Neutrophil (primary cell): Measurements from ENCODE around the gene RABGGTA.

Source experiments
- H3K27ac ChIP-seq: fragments of 200-600 bp; sonication (generic); 2 replicates; pipeline ENCODE4 v1.5.1; 2016; ENCODE audit warnings: mild to moderate bottlenecking, moderate library complexity
- H3K27me3 ChIP-seq: fragments of 200-600 bp; sonication (generic); 2 replicates; pipeline ENCODE4 v1.6.0; 2016; ENCODE audit warnings: mild to moderate bottlenecking
- H3K36me3 ChIP-seq: fragments of 200-600 bp; sonication (generic); 2 replicates; pipeline ENCODE4 v1.5.1; 2017
- H3K4me1 ChIP-seq, 2 experiments: fragments of 200-600 bp in 1 of 2; sonication (generic) in 1 of 2; 1 replicate in 1 of 2; 2 replicates in 1 of 2; pipeline versions ENCODE4 v1.5.1 to v1.6.1; 2013 to 2016; ENCODE audit warnings: low read depth in 1 of 2, low read length in 1 of 2, mild to moderate bottlenecking in 1 of 2, moderate library complexity in 1 of 2; ENCODE audit not compliant: control insufficient read depth in 1 of 2, insufficient read depth in 1 of 2
- H3K4me3 ChIP-seq, 2 experiments: fragments of 200-600 bp in 1 of 2; sonication (generic) in 1 of 2; 1 replicate in 1 of 2; 2 replicates in 1 of 2; pipeline ENCODE4 v1.5.1; 2013 to 2016; ENCODE audit warnings: low read depth in 1 of 2, low read length in 1 of 2, mild to moderate bottlenecking in 1 of 2, moderate library complexity in 1 of 2
- H3K9me3 ChIP-seq: fragments of 200-600 bp; sonication (generic); 2 replicates; pipeline ENCODE4 v1.5.1; 2016
- TF ChIP-seq, protein P1 (sequence below): fragments of 200-600 bp; sonication (generic); IDR thresholded peaks from 2 replicates; pipeline ENCODE4 v1.5.1; 2016; ENCODE audit warnings: antibody characterized with exemption

RABGGTA gene

DNA sequence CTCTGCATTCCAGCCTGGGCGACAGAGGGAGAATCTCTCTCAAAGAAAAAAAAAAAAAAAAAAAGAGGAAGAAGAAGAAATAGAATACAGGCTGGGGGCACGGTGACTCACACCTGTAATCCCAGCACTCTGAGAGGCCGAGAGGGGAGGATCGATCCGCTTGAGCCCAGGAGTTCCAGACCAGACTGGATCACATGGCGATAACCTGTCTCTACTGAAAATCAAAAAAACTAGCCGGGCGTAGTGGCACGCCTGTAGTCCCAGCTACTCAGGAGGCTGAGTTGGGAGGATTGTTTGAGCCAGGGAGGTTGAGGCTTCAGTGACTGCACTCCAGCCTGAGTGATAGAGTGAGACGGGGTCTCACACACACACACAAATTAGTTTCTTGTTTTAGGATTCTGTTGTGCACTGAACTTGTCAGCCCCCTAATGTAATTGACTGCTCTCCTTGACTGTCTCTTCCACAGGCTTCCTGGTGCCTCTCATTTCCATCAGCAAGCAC is 28.0 kb downstream of the RABGGTA start:
- Histone ChIP-seq H3K27me3 (no peaks in the 10 kb centered on the region), H3K9me3 (no peaks in the 10 kb centered on the region), H3K27ac (peak overlapping the region; percentile 100), H3K4me3 (peak overlapping the region; percentile 71 to 81), H3K4me1 (peaks cover 44 to 50% of the 10 kb centered on the region in 2 experiments), H3K36me3 (peaks cover 29% of the 10 kb centered on the region)
- TF ChIP-seq, protein P1, sequence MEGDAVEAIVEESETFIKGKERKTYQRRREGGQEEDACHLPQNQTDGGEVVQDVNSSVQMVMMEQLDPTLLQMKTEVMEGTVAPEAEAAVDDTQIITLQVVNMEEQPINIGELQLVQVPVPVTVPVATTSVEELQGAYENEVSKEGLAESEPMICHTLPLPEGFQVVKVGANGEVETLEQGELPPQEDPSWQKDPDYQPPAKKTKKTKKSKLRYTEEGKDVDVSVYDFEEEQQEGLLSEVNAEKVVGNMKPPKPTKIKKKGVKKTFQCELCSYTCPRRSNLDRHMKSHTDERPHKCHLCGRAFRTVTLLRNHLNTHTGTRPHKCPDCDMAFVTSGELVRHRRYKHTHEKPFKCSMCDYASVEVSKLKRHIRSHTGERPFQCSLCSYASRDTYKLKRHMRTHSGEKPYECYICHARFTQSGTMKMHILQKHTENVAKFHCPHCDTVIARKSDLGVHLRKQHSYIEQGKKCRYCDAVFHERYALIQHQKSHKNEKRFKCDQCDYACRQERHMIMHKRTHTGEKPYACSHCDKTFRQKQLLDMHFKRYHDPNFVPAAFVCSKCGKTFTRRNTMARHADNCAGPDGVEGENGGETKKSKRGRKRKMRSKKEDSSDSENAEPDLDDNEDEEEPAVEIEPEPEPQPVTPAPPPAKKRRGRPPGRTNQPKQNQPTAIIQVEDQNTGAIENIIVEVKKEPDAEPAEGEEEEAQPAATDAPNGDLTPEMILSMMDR: no peak

DNA sequence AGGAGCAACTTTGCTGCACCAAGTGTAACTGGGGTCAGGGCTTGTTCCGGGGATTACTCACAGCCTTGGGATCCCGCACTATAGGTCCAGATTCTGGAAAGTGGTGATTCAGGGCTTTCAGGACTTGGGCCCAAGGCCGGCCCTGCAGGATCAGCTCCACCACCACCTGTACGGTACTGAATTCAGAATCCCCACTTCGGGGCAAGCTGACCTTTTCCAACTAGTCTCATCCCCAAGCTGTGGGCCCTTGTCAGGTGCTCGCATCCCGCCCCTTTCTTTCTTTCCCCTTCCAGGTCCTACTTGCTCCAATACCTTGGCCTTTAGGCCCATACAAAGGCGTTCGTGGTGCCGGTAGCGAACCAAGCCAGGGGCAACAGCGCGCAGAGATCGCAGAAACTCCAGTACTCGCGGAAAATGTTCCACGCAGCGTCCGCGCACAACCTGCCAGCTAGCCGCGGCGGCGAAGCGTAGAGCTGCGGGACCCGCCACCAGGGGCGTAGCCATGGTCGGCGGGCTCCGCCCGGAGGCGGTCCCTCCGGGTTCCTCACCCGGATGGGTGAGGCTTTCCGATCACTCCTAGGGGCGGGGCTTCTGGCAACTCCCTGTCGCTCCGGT is 29.5 kb downstream of the RABGGTA start:
- H3K9me3 ChIP-seq: no peaks in the 10 kb centered on the region
- peak overlapping the region; percentile 71 to 81 for H3K4me3 ChIP-seq
- TF ChIP-seq, protein P1: peak; percentile 83
- H3K4me1 ChIP-seq: peaks cover 49 to 53% of the 10 kb centered on the region in 2 experiments
- H3K27me3 ChIP-seq: no peaks in the 10 kb centered on the region
- peak overlapping the region; percentile 100 for H3K27ac ChIP-seq
- peaks cover 44% of the 10 kb centered on the region for H3K36me3 ChIP-seq

DNA sequence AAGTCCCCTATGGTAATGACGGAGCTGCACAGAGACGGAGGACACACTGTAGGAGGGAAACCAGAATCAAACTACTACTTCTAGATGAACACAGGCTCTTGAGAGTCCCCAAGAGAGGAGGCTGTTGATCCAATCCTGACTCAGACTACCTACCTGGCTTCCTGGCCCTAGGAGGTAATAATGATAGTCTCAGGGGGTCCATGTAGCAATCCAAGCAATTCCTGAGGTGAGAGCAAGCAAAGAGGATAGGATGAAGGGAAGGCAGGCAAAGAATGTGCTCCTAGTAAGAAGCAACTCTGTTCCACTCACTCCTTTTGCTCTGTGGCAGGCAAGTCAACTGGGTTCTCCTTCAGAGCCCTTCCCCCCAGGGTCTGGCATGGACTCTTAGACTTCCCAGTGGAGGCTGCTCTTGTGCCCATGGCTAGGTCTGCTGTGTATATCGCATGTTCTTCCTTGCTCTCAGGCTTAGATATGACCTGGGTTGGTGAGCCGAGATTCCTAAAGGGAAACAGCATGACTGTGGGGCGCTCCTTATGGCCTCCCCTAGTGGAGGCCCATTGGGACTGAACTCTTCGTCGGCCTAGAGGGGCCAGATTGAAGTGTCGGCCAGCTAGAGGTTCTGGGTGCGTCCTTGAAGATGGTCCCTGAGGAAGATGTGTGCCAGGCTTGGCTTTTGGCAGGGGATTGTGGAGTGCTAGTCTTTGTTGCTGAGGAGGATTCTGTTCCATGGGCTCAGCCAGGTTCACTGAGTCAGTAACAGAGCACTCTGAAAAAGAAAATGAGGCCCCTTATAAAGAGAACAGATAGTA is 31.1 kb downstream of the RABGGTA start:
- H3K4me1 ChIP-seq: peaks cover 49 to 57% of the 10 kb centered on the region in 2 experiments
- peak overlapping the region; percentile 100 for H3K27ac ChIP-seq
- H3K4me3 ChIP-seq: peak overlapping the region; percentile 15 to 71
- TF ChIP-seq, protein P1: no peak
- H3K36me3 ChIP-seq: peaks cover 60% of the 10 kb centered on the region
- no peaks in the 10 kb centered on the region for H3K27me3 ChIP-seq
- H3K9me3 ChIP-seq: no peaks in the 10 kb centered on the region

DNA sequence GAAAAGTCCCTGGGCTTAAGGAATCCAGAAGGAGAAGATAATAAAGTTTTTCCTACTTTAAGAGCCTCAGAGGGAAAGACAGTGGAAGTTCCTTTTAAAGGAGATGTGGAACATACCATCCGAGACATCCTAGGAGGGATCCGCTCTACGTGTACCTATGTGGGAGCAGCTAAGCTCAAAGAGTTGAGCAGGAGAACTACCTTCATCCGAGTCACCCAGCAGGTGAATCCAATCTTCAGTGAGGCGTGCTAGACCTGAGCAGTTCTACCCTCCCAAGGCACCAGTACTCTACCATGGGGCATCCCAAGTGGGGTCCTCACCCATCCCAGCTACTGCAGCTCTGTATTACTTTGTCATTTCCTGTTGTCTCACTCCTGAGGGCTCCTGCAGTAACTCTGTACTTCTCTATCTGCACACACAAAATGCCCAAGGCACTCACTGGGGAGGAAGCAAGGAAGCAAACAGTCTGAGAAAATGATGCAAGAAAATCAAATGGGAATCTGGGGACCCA is 32.8 kb downstream of the RABGGTA start:
- peaks cover 73% of the 10 kb centered on the region for H3K36me3 ChIP-seq
- no peak overlapping the region for H3K4me3 ChIP-seq
- peaks cover 55 to 64% of the 10 kb centered on the region in 2 experiments for H3K4me1 ChIP-seq
- H3K27me3 ChIP-seq: no peaks in the 10 kb centered on the region
- TF ChIP-seq, protein P1: no peak
- no peaks in the 10 kb centered on the region for H3K9me3 ChIP-seq
- peak overlapping the region; percentile 100 for H3K27ac ChIP-seq

DNA sequence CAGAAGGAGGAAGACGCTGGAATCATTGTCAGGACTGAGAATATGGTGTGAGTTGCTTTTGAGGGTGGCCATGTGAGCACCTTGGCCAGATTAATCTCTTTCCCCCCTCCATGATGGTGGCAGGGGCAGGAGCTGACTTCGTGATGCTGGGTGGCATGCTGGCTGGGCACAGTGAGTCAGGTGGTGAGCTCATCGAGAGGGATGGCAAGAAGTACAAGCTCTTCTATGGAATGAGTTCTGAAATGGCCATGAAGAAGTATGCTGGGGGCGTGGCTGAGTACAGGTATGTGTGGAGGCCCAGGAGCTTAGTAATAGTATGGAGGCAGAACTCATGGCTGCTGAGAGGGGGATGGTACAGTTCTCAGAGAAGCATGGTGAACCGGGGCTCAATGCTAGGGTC is 33.3 kb downstream of the RABGGTA start:
- peaks cover 56 to 64% of the 10 kb centered on the region in 2 experiments for H3K4me1 ChIP-seq
- H3K9me3 ChIP-seq: no peaks in the 10 kb centered on the region
- TF ChIP-seq, protein P1: no peak
- no peak overlapping the region for H3K4me3 ChIP-seq
- peaks cover 73% of the 10 kb centered on the region for H3K36me3 ChIP-seq
- peak overlapping the region; percentile 100 for H3K27ac ChIP-seq
- H3K27me3 ChIP-seq: no peaks in the 10 kb centered on the region
